Astrocyte of the cerebellum (primary cell): ENCODE measurements around the gene IFRD2.

Source experiments
- DNase-seq: peaks from one replicate; pipeline ENCODE4 v3.0.0-alpha.2; 2011; ENCODE audit warnings: low read depth
- H3K4me3 ChIP-seq: 2 replicates; pipeline ENCODE4 v1.5.1; 2011; ENCODE audit warnings: mild to moderate bottlenecking, low read depth, low read length, moderate library complexity
- CTCF ChIP-seq: IDR thresholded peaks from 2 replicates; pipeline ENCODE4 v1.5.1; 2012; ENCODE audit warnings: low read length, low read depth, moderate library complexity, mild to moderate bottlenecking; ENCODE audit errors: missing control alignments
- in situ Hi-C: cut with HindIII; loops from 2 replicates; pipeline ENCODE4 v1.10.0; 2017; ENCODE audit warnings: low sequenced_read_pairs

IFRD2 gene

GRCh38 chr3:50320853-50321335, 28.7 kb upstream of the IFRD2 start:
- DNase-seq, result no peak
- in situ Hi-C loops, result no loop called here
- TF ChIP-seq CTCF, result no peak
- H3K4me3 ChIP-seq, result peak overlapping the region; percentile 77

- peak overlapping the region; percentile 77 for H3K4me3 ChIP-seq
- DNase-seq, result no peak
- in situ Hi-C loops, result no loop called here
- no peak for TF ChIP-seq CTCF
Measured at GRCh38 chr3:50319894-50320625, 27.8 kb upstream of the IFRD2 start.

- TF ChIP-seq CTCF, result no peak
- in situ Hi-C loops, result no loop called here
- H3K4me3 ChIP-seq, result no peak overlapping the region
- no peak for DNase-seq
Measured at GRCh38 chr3:50319181-50319893, 27.1 kb upstream of the IFRD2 start.

GRCh38 chr3:50318615-50319014, 26.4 kb upstream of the IFRD2 start:
- DNase-seq, result no peak
- TF ChIP-seq CTCF, result no peak
- no peak overlapping the region for H3K4me3 ChIP-seq
- in situ Hi-C loops, result no loop called here

GRCh38 chr3:50318163-50318562, 25.9 kb upstream of the IFRD2 start:
- in situ Hi-C loops, result no loop called here
- DNase-seq, result no peak
- no peak overlapping the region for H3K4me3 ChIP-seq
- no peak for TF ChIP-seq CTCF

GRCh38 chr3:50317300-50317699, 25.1 kb upstream of the IFRD2 start:
- no peak for TF ChIP-seq CTCF
- no peak overlapping the region for H3K4me3 ChIP-seq
- DNase-seq, result no peak
- in situ Hi-C loops, result no loop called here
